Measurements from ENCODE around the gene PHLDA1.

- TF ChIP-seq CTCF (IDR thresholded peaks at IDR 0.05) (no peak), POLR2A (IDR thresholded peaks at IDR 0.05) (no peak)
Measured at GRCh38 chr12:75982979-75983660, 48.5 kb downstream of the PHLDA1 start.

Data from uterus (tissue), 2 donors.